A204.1 (cell line): Measurements from ENCODE around the gene SRCIN1.

Experiments used
- FAIRE-seq: peaks from 2 replicates; lab custom pipeline; 2012; peaks lifted over from hg19 to GRCh38; lab: Jason Lieb, UNC

Gene SRCIN1

DNA sequence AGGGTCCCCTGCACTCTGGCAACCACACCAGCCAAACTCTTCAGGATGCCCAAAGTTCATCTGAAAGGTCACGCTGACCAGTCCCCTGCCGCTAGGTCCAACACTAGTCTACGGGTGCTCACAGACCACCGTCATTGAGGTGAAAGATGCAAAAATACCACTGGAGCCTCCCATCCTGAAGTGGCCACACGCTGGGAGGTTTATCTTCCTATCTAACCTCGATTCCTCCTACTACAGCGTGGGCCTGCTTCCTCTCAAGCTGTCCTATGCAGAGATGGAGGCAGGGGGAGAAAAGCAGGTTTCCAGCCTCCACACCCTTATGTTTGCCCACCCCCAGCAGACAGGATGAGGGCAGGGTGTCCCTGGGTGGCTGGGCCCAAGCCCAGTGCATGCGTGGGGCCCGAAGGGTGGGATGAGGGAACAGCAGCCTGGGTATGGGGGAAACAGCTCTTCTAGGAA lies 6.3 kb downstream of the SRCIN1 start:
- no peak for FAIRE-seq

DNA sequence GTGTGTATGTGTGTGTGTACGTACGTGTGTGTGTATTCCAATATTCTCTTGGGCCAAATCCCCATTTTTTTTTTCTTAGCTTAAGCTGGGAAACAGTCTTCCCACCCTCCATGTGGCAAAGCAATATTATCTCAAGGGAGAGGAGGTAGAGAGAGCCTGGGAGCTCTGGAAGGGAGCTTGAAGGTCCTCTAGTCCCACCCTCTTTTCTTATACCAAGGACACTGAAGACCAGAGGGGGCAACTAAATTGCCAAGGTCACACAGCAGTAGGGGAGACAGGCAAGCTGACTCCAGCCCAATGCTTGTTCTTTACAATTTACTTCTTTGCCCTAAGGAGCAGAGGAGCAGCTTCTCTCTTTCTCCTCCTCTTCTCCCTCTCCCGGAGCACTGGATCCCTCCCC lies 6.8 kb downstream of the SRCIN1 start:
- FAIRE-seq = no peak

DNA sequence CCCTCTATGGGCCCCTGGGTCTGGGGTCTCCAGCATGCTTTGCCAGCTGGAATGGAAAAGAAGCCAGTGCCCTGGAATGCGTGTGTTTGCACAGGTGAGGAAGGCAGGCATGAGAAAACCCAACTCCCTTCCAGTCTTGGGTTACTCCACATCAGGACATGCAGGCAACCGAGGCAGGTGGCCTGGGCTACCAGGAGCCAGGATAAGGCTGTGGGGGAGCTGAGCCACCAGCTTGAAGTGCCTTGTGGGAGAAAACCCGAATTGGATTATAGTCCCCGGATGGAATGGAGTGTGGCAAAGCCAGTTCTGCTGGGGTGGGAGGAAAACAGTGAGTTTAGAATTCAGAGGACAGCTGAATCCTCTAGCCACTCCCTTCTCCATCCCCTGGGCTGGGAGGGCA lies 7.2 kb downstream of the SRCIN1 start:
- no peak for FAIRE-seq

DNA sequence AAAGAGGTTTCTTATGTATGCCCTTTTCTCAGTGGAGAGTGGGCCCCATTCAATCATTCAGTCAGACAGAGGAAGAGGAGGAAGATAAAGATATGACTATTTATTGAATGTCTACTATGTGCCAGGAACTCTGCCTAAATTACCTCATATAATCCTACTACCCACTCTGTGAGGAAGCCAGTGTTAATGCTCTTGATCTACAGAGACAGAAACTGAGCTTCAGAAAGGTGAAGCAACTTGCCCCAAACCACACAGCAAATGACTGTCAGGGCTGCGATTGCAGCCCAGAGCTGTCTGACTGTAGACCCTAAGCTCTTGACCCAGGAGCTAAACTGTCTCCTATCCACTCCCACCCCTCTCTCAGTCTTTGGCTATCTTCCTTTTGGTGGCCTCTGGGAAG lies 8.4 kb downstream of the SRCIN1 start:
- FAIRE-seq = no peak

DNA sequence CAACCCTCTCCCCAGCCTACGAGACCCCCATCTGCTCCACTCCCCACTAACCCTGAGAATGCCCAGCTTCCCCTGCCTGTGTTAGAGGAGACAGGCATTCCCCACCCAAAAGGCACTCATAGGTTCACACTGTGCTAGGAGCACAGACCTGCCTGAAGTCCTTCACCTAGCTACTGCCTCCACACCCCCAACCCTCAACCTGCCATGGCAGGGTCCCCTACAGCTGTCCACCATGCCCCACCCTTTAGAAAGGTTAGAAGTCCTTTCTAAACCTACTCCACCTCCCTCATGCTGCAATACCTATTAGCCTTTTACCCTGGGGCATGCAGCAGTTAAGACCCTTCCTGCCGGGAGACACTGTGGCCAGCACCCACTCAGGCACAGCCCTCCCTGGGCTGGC lies 9.1 kb downstream of the SRCIN1 start:
- no peak for FAIRE-seq

DNA sequence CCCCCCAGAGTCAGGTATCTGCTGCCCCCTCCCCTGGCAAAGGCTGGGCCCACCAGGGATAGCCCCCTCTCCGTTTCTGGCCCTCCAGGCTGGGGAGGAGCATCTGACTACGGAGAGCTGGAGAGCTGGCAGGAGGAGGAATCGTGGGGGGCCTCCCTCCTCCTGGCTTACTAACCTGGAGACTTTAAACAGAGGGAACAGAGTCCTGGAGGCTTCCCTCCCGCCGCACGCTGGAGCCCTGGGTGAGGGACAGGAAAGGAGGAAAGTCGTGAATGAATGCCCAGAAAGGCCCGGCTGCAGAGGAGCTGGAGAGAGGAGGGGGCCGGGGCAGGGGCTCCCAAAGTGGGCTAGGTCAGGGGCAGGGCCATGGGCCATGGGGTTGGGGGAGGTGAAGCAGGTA lies 9.9 kb downstream of the SRCIN1 start:
- no peak for FAIRE-seq

DNA sequence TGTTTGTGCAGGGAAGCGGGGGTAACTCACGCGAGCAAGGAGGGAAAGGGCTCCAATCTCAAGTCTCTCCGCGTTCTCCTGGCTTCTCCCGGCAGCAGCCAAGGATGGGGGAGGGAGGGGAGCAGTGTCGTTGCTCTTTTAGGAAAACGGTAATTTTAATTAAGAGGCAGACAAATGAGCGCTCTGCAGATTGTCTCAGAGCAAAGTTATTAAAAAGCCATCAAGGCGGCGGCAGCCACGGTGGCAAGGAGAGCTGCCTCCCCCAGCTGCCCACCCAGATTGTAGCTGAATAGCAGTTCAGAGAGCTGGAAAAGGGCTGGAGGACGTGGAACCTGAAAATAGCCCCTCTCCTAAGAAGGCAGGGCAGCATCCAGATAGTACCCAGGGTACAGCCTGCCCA lies 11.6 kb downstream of the SRCIN1 start:
- FAIRE-seq = no peak

GRCh38 chr17:38592487-38592886 lies 13.3 kb downstream of the SRCIN1 start:
- no peak for FAIRE-seq

DNA sequence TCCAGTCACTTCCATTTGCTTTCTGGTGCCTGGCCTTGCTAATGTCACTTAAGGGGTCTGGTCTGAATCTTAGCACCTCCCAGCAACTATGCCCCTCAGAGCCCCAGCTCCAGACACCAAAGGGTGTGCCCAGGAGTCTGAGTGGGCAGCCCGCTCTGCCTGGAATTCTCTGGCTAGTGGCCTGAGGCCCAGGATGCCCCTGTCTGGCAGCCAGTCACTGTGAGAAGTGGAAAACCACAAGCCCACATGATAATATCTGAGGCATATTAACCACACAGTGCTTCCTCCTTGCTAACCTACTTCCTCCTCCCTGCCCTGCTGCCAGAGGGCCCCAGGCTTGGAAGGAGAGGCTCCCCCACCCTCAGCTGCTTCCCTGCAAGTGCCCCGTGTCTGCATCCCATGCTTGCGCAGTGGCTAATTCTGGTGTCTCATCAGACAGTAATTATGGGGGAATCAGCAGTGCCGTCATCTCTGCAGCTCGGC lies 14.0 kb downstream of the SRCIN1 start:
- no peak for FAIRE-seq

- FAIRE-seq = no peak
Measured at GRCh38 chr17:38590988-38591758, 14.6 kb downstream of the SRCIN1 start.

DNA sequence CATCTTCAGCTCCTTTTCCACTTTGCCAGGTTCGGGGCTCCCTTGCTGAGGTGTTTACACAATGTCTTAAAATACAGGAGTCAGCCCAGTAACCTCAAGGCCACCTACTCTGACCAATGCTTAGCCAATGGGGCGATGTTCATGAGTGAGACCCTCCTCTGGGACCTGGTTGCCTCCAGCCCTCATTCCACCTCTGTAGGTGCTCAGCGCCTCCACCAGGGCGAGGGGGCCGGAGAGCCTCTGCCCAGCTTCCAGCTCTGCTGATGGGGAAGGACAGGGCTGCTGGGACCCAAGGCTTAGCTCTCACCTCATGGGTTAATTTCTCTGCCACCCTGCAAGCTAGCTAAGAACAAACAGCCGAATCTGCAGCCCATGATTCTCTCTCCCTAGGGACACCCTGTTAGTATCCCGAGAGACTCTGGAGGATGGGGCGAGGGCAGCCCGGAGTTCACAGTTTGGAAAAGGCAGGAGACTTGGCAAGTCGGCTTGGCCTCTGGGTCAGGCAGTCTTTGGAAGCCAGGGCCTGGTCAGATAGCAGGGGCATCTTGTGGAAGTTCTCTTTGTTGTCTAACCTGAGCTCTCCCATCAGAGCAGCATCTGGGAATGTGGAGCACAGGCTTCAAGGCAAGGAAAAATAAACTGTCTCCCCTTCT lies 16.2 kb downstream of the SRCIN1 start:
- no peak for FAIRE-seq

- no peak for FAIRE-seq
Measured at GRCh38 chr17:38588788-38589174, 17.0 kb downstream of the SRCIN1 start.

DNA sequence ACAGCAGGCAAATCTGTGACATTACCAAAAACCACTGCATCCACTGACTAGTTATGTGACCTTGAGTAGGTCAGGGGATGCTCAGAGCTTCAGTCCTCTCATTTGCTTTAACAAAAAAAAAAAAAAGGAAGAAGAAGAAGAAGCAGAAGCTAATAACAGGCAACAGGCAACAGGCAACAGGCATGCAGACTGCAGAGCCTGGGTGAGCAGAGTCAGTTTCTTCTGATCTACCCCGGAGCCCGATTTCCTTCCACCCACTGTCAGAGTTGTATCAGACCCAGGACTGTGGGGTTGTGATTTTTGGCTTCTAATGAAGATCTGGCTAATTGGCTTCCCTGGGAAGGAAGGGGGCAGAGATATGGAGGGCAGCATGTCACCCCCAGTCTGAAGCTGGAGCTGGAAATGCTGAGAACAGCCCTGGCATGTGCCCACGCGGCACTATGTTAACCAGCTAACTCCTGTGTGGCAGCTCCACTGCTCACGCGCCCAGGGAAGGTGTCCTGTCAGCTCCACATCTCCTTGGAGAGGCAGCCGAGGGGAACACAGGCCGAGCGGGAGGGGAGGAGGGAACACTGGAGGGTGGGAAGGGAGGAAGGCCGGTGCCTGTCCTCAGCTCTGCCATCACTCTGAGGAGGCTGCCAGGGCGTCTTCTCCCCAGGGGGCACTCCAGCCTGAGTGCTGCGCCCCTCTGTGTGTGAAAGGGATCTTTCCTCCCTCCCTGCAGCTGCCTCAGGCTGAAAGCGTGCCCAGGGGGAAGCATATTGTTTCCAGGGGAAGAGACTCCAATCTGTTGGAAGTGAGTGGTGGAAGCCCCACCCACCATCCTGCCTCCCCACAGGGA lies 17.6 kb downstream of the SRCIN1 start:
- FAIRE-seq = no peak

DNA sequence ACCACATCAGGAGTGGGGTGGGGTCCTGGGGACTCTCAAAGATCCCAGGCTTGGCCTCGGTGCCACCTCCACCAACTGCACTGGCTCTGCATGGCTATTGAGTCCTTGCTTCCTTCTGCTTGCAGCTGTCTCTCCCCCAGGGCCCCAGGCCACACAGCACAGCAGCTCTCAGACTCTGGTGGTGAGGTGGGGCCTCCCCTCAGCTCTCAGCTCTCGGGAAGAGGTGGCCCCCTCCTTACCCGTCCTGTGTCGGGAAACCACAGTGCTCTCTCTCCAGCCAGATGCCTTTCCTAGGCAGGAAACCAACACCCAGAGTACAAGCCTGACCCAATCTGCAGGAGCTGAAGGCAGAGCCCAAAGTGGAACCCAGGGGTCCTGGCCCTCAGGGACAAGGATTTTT lies 18.5 kb downstream of the SRCIN1 start:
- FAIRE-seq = no peak

DNA sequence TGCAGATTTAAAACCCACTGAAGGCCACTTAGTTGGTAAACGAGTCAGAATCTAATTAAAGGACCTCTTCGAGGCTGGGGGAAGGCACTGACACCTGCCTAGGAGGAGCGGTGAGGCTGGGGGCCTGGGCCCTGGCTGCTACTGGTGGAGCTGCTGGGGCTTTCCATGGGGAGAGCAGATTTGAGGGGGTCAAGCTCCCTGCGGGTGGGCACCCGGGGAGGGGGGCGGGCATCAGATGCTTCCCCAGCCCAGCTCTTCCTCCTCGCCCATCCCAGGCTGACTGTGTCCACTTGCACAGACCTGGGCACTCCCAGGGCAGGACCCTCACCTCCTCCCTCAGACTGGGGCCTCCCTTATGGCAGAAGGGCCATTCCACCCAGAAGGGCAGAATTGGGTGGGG lies 19.0 kb downstream of the SRCIN1 start:
- FAIRE-seq = no peak

GRCh38 chr17:38585918-38586529 lies 19.7 kb downstream of the SRCIN1 start:
- no peak for FAIRE-seq

DNA sequence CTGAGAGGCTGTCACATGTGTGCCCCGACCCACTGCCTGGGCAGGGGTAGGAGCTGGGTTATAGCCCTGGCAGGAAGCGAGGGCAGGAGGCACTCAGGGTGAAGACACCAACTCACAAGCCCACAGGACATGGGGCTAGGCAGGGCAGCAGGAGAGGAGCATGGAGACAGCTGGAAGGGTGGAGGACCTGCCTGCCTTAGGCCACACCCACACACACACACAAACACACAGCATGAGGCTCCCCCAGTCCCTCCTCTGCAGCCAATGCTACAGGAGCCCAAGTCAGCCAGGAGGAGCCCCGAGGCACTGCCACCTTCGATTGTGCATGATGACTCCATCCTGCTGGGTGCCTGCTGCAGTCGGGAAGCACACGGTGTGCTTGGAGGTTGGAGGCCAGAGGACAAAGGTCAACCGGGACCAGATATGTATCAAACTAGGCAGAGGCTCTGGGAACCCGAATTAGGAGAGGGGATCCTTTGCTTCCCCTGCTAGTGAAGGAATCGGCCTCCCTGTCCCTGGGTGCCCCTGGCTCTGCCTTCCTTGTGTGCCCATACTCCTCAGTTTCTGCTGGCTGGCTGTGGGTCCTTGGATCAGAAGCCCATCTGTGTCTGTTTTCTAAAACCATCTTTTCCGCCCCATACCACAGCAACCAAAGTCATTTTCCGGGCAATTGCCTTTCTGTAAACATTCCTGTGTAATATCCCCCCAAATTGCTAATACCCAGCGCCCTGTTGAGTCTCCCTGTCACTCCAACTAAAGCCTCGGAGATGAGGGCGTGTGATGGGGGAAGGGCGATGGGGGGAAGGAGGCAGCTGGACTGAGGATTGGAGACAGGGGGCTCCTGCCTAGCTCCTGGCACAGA lies 20.5 kb downstream of the SRCIN1 start:
- FAIRE-seq = no peak

DNA sequence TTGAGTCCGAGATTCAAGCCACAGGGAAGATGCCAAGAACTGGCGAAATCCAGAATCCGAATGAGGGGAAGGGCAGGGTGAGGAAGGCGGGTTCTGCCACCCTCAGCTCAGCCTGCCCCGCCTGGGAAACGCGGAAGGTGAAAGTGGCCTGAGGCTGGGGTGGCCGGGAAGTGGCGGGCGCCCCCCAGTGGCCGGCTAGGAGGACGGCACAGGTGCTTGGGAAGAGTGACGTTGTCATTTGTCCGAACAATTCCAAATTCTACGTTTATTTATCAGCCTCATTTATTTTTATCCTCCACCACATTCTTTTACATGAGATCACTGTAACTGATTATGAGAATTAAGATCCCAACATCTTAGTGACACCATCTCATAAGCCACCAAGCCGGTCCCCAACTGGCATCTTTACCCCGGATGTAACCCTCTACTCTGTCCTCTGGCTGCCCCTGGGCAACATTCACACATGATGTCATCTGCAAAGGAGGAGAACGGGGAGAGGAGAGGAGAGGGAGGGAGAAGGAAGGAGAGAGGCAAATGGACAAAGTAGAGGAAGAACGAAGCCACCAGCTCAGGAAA lies 21.3 kb downstream of the SRCIN1 start:
- FAIRE-seq = no peak

DNA sequence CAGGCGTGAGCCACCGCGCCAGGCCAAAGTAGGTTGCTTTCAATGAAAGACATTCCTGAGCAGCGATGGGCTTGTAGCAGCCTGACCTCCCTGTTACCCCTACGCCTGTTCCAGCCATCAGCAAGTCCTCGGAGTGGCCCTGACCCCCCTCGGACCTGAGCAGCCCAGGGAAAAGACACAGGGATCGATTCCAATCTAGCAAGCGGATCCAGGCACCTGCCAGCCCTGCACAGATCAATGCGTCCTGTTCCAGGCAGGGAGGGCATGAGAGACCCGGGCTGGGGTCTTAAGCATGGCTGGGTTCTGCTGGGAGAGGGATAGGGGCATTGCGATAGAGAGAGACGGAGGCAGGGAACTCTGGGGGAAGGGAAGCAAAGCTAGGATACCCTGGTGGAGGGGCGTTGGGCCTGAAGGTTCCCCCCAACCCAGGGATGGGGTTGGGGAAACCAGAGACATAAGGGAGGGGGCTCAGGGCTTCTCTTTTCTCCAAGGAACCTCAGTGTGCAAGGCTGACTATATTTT lies 21.9 kb downstream of the SRCIN1 start:
- FAIRE-seq = no peak

GRCh38 chr17:38583176-38583575 lies 22.6 kb downstream of the SRCIN1 start:
- no peak for FAIRE-seq

DNA sequence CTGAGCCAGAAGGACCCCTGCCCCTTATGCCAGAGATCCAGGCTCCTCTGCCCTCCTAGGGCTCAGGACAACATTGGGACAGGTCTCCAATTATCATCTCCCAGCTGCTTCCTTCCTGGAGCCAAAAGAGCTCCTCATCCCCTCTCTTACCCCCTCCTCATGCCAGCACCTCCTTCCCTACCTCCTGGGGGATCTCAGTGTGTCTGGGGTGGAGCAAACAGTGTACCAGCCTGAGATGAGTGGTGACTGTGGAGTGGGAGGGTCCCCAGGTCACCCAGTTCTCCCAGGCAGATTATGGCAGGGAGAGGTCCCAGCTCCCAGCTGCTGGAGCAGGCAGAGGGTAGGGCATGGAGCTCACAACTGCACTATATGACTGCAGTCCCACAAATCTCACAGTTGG lies 23.7 kb downstream of the SRCIN1 start:
- FAIRE-seq = no peak
